GM03348 (cell line): ENCODE results near the gene PHC2.

ENCODE experiments used
- DNase-seq: peaks from one replicate; pipeline ENCODE4 v3.0.0; 2012; ENCODE audit warnings: low spot score

PHC2 gene

GRCh38 chr1:33420870-33421775, 9.8 kb downstream of the PHC2 start:
- peak; percentile 39 for DNase-seq

GRCh38 chr1:33418811-33419210, 12.1 kb downstream of the PHC2 start:
- no peak for DNase-seq

GRCh38 chr1:33414879-33415278, 16.0 kb downstream of the PHC2 start:
- DNase-seq = no peak

- peak; percentile 70 for DNase-seq
Observed at GRCh38 chr1:33410091-33410701, 20.7 kb downstream of the PHC2 start.

GRCh38 chr1:33408093-33408436, 22.8 kb downstream of the PHC2 start:
- DNase-seq = peak; percentile 24

- no peak for DNase-seq
Observed at GRCh38 chr1:33407352-33408092, 23.4 kb downstream of the PHC2 start.

- DNase-seq = no peak
Observed at GRCh38 chr1:33402206-33402605, 28.7 kb downstream of the PHC2 start.

- DNase-seq = no peak
Observed at GRCh38 chr1:33401471-33401870, 29.4 kb downstream of the PHC2 start.

GRCh38 chr1:33400153-33400911, 30.6 kb downstream of the PHC2 start:
- DNase-seq = no peak

GRCh38 chr1:33399375-33399774, 31.5 kb downstream of the PHC2 start:
- no peak for DNase-seq

- no peak for DNase-seq
Observed at GRCh38 chr1:33397994-33398393, 32.9 kb downstream of the PHC2 start.

- DNase-seq = no peak
Observed at GRCh38 chr1:33397125-33397506, 33.8 kb downstream of the PHC2 start.

- DNase-seq = no peak
Observed at GRCh38 chr1:33396188-33397124, 34.4 kb downstream of the PHC2 start.

GRCh38 chr1:33394770-33395169, 36.1 kb downstream of the PHC2 start:
- DNase-seq = no peak

GRCh38 chr1:33393991-33394390, 36.9 kb downstream of the PHC2 start:
- DNase-seq = no peak

GRCh38 chr1:33393524-33393923, 37.4 kb downstream of the PHC2 start:
- no peak for DNase-seq

GRCh38 chr1:33392639-33393038, 38.3 kb downstream of the PHC2 start:
- no peak for DNase-seq

- DNase-seq = no peak
Observed at GRCh38 chr1:33392206-33392605, 38.7 kb downstream of the PHC2 start.

GRCh38 chr1:33391343-33392078, 39.4 kb downstream of the PHC2 start:
- no peak for DNase-seq

- peak; percentile 47 for DNase-seq
Observed at GRCh38 chr1:33390542-33390941, 40.4 kb downstream of the PHC2 start.
